HG02981 (cell line): ENCODE measurements around the gene SERPINB6.
A peak's percentile ranks its signal among the peaks of the same experiment; 100 is the strongest.
"Not testable (repeated sequence)": the region's sequence is repeated elsewhere in the genome, so short reads cannot be mapped to it uniquely, and the experiment has no call there.

Source experiments
- ATAC-seq: cut with Tn5 transposase; IDR thresholded peaks from one replicate; pipeline ENCODE4 v1.9.1; 2021; ENCODE audit warnings: mild to moderate bottlenecking, moderate library complexity; ENCODE audit not compliant: unreplicated experiment

The SERPINB6 gene

DNA sequence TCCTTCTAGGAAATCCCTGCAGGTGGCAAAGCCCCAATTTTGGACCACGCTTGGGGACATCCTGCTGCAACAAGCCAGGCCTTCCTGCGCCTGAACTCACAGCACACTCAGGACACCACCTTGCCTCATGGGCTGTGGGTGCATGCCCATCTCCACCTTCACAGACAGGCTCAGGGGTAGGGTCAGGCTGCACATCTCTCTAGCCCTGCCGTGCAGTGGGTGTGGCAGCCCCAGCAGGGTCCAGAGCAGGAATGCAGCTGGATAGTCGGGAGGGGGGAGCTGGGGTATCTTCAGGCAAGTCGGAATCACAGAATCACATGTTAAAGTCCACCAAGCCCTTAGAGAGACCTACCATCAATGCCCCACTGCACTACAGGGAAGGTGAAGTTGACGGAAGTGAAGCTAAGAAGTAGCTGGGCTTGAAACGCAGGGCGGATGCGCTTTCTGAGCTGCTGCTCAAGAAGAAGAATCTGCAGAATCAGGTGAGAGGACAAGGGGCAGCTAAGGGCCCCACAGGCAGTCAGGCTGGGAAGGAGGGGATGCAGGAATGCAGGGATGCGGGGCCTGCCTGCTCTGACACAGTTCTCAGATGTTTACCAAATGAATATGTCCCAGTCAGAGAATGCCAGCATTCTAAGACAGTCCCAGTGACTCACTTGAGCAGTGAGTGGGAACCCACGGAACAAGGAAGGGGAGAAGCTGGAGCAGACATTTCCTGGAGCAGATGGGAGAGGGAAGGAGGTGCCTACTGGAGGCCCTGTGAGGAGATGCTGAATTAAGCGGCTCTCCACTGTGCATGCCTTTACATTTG is 11.3 kb downstream of the SERPINB6 start:
- ATAC-seq = no peak

DNA sequence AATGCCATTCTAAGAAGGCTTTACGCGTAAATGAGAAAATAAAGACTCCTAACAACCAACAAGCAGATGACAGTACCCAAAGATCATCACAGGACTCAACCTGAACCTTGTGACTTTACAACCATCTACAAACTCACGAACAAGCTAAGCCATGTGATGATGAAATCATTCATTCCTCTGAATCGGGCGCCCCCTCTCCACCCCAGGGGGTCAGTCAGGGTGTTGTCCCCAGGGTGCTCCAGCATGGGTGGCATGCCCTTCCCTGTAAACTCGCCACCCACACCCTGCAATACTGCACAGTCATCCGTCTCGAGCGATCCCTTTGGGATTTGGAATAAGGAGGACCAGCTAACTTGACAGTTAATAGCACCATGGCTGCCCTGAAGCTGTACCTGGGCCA is 12.6 kb downstream of the SERPINB6 start:
- ATAC-seq = no peak

DNA sequence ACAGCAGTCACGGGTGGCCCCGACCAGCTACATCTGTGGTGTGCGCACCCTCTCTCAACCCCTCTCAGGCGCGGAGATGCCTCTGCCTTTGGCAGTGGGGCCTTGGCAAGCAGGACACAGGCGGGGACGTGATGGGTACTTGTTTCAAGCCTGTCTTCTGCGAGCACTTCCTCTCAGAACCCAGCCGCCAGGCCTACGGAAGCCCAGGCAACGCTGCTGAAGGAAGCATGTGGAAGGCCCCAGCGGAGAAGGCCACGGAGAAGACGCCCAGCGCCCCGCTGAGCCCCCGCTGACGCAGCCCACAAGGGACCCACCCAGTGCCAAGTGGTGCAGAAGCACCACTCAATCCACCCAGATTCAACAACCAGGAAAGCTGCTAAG is 13.0 kb downstream of the SERPINB6 start:
- ATAC-seq = no peak

DNA sequence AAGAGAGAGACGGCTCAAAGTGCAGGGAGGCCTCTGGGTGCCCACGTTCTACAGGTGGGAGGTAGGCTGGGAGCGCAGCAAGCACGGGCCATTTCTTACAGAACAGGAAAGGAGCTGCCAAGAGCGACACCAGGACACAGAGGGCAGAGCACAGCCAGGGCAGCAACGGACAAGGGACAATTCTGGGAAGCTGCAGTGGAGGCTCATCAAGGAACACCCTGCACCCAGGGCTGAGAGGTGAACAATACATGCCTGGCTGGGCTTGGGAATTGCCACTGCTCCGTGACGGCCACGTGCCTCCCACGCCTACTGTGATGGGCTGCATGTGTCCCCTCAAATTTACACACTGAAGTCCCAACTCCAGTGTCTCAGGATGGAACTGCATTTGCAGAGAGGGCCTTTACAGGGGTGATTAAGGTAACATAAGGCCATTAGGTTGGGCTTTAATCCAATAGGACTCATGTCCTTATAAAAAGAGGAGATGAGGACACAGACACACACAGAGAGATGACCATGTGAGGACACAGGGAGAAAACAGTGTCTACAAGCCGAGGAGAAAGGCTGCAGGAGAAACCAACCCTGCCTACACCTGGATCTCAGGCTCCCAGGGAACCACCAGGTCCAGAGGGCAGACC is 13.6 kb downstream of the SERPINB6 start:
- ATAC-seq = no peak

DNA sequence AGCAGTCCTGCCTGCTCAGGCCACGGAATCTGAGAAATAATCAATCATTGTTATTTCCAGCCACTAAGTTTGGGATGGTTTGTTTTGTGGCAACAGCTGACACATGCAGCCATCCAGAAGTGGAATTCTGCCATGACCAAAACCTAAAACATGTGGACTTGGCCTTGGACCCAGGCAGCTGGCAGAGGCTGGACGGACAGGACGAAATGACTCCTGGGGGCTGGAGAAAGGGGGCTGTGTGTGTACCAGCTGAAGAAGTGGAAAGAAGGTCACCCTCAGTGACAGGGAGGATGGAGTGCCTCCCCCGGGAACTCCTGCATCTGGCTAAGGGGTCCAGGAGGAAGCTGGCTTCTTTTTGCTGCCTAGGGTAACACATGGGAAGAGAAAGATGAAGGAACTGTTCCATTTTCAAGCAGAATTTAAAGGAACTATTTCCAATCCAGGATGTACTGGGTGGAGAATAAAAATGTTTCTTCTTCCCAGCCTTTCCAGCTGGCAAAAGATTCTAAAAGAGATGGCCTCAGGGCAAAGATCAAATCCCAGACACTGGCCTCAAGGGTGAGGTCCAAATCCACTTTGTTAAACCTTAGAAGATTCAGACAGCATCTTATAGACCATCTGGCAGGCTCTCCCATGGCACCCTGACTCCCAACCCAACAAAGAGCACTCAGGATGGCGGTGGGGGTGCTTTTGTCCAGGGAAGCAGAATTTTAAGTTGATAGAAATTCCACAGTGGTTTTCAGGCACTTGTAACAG is 14.3 kb downstream of the SERPINB6 start:
- no peak for ATAC-seq

DNA sequence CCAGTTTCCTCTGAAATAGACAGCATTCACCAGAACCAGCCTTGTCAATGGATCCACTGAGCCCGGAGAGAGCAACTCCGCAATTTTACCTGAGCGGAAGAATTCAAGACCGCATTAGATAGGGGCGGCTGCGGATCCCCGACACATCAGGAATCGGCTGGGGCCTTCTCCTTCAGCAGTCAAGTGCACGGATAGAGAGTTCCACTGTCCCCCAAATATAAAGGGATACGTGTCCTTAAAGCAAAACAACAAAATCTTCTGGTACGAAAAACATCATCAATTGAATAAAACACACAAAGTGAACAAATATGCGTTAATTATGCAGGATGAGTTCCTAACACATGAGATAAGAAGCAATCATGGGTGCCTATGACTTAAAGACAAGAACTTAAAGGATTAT is 18.3 kb downstream of the SERPINB6 start:
- ATAC-seq = no peak

DNA sequence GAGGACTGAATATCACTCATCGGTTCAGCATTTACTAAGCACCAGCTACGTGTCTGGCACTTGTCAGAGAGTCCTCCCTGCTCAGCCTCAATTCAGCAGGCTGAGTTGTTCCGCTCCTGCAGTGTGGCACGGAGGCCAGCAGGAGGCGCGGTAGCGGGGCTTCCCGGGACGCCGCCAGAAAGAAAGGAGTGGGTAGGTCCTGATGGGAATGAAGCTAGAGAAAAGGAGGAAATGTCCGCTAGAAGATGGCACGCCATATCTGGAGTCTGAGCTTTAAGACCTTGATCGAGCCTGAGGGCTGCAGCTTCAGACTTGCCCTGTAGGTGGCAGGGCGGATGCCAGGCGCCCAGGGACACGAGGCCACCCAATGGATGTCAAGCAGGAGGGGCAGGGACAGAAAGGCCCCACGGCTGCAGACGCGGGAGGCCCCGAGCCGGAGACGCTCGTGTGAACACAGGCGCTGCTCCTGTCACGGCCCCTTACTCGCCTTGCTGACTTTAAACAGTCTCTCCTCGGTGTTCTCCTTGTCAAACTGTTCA is 18.7 kb downstream of the SERPINB6 start:
- ATAC-seq = peak; percentile 87

DNA sequence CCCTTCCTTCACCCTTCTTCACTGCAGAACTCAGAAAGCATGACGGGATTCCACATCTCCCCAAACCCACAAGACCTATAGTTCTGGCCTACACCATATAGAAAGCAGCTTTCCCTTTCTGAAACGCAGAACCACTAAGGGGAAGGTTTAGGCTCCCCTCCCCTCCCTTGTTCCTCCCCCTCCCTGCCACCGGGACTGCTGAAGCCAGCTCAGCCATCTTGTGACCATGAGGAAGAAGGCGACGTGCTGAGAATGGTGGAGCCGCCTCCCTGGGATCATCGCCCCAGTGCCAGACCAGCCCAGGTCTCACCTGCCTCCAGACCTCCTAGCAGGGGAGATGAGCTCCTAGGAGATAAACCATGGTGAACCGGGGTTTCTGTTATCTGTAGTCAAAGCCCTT is 19.6 kb downstream of the SERPINB6 start:
- ATAC-seq = no peak

DNA sequence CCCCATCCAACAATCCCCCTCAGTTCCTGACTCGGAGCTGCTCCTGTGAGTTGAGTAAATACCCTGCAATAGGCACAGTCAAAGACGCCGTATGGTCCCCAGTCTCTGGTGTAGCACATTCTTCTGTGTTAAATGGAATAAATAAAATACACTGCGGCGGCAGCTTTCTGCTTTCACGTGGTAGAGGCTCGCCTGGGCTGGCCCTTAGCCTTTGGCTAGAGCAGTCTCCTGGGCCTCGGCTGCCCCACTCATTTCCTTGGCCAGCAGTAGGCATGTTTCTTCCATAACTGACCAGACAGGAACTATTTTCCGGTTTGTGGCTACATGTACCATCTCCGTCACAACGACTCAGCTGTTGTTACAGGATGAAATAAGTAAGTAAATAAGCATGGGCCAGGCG is 20.7 kb downstream of the SERPINB6 start:
- no peak for ATAC-seq

DNA sequence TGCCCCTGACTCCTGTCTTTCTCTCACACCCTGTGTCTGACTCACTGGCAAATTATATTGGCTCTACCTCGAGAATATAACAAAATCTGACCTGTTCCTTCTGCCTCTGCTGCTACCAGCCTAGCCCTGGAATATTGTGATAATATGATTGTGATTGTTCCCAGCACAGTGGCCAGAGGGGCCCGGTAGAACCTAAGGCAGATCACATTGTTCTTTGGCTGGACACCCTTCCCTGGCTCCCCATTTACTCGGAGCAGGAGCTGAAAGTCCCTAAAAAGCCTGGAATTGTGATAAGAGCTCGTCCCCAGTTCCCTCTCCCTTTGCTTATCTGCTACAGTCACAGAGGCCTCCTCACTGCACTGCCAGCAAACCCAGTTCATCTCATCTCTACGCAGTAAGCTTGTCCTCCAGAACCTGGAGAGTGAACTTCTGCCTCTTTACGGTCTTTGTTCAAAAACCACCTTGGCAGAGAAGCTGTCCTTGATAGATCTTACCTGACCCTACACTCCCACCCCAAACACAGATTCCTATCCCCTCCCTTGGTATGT is 21.8 kb downstream of the SERPINB6 start:
- ATAC-seq = no peak

DNA sequence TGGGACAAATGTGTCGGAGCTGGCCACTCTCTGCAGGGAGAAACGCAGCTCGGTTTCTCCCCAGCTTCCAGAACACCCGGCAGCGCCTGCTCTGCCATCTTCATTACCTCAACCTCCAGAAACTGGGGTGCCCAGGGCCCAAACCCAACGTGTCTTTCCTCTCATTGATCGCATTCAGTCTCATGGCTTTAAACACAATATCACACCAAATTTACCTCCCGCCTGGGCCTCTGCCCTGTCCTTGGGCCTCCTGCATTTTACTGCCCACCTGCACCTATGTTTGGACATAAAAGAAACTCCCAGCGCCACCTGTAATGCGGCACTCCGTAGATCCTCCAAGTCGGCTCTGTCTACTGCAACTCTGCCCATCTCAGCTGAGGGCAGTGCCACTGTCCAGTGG is 22.2 kb downstream of the SERPINB6 start:
- no peak for ATAC-seq

DNA sequence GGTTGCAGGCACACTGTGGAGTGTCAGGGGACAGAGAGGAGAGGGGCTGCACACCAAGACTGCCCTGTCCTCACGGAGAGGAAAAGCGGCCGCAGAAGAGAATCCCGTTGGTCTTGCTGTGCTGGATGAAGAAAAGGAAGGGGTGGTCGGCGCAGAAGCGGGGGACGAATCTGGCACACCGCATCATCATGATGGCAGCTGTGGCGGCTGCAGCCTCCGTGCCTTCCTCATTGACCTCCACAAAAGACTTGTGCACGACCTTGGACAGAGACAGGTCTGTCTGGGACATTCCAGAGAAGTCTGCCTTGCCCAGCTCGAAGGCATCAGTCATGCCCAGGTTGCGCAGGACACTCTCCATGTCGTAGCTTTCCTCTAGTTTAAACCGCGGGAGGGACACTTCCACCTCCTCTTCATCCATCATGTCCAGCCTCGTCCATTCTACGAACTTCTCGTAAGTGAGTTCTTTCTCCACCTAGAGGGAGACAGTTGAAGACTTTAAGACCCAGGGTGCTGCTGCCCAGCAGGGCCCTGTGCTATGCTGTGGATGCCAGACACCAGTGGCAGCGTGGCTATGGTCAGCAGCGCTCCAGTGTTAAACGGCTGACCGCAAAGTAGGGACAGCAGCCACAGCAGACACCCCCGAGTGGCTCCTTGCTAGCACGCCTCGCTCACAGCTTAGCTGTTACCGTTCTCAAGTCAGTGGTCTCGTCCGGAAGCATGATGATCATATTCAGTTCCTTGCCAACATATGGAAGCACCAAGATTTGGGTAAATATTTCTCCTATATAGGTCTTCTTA is 22.9 kb downstream of the SERPINB6 start:
- no peak for ATAC-seq

DNA sequence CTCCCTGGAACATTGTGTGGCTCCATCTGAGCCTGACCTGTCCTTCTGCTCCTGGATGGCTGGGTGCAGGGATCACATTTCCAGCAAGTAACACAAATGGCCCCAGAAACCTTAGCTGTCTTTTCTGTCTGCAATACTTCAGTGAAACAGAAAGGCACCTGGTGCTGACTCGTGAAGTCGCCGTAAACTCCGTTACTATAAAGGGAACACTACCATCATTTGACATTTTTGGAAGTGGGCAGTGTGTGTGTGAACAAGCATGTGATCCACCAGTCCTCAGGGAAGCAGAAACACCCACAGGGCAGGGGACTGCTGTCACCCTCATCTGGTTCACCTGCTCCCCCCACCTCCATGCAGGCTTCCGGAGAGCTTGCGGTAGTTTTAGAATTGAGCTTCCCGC is 23.9 kb downstream of the SERPINB6 start:
- ATAC-seq = no peak

DNA sequence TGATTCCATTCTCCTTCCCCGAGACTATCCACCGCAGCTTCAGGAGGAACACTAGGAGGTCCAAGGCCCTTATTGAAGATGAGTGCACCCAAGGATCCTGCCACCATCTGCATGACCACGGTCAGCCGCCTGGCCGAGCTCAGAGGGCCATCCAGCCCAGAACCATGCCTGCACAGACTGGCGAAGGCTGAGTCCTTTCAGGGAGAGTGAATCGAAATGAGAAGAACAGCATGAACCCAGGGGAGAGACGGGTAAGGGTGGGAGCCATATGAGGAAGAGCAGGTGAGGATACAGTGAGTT is 26.3 kb downstream of the SERPINB6 start:
- no peak for ATAC-seq

DNA sequence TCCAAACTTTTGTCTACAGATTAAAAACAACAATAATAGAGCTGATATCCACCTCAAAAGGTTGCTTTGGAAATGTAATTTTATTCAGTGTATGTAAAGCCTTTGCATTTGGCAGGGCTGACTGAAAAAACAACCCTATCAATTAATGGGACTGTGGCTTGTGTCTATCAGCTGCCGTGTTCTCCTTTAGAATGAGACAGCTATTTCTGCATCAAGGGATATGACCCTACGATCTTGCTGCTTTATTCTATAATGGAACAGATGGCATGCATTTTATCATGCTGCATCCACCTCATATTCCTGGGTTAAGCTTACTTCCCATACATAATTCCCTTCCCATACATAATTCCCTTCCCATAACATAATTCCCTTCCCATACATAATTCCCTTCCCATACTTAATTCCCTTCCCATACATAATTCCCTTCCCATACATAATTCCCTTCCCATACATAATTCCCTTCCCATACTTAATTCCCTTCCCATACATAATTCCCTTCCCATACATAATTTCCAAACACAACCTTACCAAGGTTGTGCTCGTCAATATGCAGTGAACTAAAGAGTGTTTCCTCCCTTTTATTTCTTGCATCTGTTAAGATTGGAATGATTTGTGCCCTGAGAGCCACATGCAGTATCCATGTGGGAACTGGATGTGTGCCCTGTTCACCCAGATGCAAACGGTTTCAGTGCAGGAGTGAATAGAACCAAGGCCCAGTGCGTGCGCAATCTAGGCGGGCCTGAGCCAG is 26.8 kb downstream of the SERPINB6 start:
- ATAC-seq = no peak

DNA sequence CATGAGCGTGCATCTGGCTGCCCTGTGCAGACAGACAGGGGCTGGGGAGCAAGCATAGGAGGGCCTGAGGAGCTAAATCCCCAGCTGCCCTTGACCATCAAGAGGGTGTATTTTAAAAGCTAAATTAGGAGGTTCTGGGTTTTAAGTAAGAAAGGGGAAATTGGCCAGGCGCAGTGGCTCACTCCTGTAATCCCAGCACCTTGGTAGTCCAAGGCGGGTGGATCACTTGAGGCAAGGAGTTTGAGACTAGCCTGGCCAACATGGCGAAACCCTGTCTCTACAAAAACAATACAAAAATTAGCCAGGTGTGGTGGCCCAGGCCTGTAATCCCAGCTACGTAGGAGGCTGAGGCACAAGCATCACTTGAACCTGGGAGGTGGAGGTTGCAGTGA is 27.8 kb downstream of the SERPINB6 start:
- ATAC-seq = no peak

DNA sequence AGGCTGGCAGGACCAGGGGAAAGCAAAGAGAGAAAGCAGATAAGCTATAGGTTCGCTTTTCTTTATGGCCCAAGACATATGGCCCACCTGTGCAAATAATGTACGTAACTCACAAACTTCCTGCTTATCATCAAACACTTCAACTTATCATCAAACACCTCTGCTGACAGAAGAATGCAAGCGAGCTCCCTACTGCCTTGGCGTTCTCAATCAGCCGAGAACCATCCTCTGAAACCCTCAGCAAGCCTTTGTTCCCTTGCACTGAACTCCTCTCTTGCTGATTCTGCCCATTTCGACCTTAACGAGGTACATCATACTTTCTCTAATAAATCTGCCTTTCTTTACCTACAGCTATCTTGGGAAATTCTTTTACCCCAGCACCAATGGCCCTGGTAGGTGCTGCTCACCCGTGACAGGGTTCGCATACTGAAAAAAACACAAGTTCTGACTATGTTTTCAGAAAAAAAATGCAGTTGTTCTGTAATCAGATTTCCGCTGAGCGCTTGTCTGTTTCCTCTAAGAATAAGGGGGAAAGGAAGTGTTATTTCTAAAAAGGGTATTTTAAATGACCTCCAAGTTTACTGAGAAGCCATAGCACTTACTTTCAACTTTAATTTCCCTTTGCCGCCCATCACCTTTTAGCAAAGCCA is 28.3 kb downstream of the SERPINB6 start:
- no peak for ATAC-seq

DNA sequence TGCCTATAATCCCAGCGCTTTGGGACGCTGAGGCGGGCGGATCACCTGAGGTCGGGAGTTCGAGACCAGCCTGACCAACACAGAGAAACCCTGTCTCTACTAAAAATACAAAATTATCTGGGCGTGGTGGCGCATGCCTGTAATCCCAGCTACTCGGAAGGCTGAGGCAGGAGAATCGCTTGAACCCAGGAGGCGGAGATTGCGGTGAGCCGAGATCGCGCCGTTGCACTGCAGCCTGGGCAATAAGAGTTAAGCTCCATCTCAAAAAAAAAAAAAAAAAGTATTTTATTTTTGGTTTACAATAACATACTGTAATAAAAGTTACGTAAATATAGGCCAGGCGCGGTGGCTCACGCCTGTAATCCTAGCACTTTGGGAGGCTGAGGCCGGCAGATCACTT is 29.3 kb downstream of the SERPINB6 start:
- not testable (repeated sequence) for ATAC-seq

DNA sequence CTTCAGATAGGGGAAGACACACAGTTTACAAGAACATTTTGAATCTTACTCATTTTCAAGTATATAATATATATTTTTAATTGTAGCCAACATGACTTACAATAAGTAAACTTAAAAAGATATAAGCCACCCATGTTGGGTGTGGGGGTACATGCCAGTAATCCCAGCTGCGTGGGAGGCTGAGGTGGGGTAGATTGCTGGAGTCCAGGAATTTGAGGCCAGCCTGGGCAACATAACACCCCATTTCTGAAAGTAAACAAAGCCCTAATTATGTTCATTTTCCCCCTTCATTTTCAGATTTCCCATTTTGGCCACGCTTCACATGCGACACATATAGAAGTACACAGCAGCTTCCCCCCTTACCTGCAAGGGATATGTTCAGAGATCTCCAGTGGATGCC is 30.5 kb downstream of the SERPINB6 start:
- ATAC-seq = no peak
